IPS-11a (cell line): ENCODE results near the gene GABRQ.
A peak's percentile ranks its signal among the peaks of the same experiment; 100 is the strongest.

Experiments
- H3K4me3 ChIP-seq: one replicate; pipeline ENCODE4 v1.5.1; 2013; ENCODE audit warnings: low read depth, low read length, control low read depth

The GABRQ gene

DNA sequence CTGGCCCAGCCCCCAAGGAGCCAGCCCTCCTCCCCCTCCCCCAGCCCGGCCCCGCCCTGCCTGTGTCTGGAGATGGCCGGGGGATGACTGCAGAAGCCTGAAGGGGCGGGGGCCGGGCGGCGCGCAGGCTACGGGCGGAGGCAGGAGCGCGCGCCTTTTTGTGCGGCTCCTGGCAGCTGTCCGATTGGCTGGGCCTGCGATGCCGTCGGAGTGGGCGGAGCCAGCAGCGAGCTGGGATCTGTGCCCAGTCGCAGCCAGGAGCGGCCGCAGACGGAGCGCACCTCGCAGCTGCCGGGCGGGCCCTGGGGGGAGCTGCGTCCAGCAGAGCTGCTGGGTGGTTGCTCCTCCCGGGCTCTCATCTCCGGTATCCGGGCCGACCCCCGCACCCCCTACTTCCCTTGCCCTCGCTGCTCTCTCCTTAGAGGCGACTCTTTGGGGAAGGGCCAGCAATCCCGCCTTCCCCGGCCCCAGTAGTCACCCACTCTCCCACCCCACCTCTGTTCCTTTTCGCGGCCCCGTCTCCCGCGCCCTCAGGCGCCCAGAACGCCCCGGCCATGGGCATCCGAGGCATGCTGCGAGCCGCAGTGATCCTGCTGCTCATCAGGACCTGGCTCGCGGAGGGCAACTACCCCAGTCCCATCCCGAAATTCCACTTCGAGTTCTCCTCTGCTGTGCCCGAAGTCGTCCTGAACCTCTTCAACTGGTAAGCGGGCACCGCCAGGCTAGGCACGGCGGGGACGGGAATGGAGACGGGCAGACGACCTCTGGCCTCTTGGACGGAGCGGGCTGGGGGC is at the start of gene GABRQ:
Gene GABRQ (plus strand): TSS at position 247 of the 794 bp plus-strand sequence. CDS start 308 bp downstream, at position 555.
- peak within 1 kb of the TSS; percentile 43 for H3K4me3 ChIP-seq

GRCh38 chrX:152588206-152588605 is 49.5 kb upstream of the GABRQ start:
- no peak overlapping the region for H3K4me3 ChIP-seq

DNA sequence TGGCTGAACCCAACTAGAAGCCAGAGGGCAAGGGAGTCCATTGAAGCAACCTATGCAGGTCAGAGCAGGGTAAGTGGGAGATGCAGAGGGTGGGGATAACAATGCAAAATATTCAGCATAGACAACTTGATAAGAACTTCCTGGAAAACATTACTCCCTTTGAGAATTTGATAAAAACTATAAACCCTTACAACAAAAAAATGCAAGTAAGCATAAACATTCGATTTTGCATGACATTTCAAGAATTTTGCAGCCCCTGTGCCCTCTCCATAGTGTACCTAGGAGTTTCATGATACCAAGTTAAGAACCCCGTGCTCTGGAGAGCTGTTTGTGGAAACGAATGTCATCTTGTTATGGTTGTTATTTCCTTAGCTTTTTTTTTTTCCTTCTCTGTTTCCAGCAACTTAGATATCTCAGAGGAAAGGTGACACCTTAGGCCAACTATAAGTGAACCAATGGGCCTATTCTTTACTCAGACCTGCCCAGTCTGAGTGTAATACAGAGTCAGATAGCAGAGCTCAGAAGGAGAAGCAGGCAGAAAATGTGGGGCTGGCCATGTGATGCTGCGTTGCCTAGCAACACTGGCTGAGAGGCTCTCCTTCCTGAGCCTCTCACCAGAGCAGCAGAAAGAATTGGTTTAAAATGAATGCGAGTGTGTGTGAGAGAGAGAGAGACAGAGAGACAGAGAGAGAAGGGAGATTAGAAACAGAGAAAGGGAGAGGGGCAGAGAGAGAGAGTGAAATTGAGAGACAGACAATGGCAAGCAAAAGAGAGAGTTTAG is 36.7 kb upstream of the GABRQ start:
- H3K4me3 ChIP-seq: no peak overlapping the region

GRCh38 chrX:152601848-152602616 is 35.7 kb upstream of the GABRQ start:
- H3K4me3 ChIP-seq: no peak overlapping the region

DNA sequence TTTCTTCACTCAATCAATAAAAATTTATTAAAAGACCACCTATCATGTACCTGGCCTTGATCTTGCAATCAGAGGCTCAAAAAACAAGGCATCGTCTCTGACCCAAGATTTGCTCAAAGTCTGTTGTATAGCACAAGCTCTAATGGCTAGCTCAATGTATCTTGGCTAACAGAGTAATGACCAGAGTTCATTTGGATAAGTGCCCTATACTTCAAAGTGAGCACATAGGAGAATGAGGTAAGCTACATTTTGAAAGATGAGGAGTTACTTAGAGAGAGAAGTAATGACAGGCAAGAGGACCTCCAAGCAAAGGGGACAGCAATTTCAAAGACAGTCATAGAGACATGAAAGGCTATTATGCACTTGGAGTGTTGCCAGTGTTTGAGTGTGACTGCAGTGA is 22.9 kb upstream of the GABRQ start:
- no peak overlapping the region for H3K4me3 ChIP-seq

DNA sequence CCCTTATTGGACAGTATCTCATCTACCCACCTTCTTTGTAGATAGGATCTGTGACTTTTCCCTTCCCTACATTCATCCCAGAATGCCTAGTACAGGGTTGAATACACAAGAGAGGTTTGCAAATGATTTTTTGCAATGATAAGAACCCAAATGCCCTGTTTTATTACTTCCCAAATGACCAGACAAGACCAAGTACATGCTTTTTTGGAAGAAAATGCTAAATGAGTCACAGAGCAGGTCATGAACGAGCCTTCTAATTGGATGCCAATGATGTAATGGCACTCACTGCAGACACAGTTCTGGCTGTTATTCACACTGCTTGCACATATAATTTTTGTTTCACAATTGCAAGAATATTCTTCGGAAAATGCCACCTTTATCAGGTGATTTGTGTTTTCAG is 17.8 kb upstream of the GABRQ start:
- H3K4me3 ChIP-seq: no peak overlapping the region

DNA sequence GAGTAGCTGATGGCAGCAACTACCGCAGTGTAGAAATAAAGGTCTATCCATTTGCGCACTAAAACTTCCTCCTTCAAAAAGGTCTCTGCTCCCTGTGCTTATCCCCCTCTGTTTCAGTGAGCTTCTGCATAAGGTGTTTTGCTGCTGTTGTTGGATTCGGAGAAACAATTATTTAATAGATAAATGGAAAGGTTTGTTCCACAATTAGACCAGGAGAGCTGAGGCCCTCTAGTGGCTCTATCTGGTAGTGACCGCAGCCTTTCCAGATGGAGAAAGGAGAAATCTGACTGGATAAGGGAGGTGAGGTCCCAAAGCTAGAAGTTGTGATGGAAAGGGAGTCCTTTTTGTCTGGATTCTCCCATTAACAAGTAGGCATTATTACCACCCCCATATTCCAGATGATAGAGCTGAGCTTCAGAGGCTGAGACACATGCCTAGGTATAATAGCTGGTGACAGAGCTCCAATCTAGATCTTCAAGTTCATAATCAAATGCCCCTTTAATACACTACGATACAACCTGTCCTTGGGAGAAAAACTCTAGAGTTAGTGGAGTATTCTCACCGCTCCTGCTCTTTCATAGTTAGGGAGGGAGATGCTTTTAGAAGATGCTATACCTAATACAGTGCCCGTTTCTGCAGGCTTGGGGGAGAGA is 5.1 kb upstream of the GABRQ start:
- H3K4me3 ChIP-seq: no peak overlapping the region

DNA sequence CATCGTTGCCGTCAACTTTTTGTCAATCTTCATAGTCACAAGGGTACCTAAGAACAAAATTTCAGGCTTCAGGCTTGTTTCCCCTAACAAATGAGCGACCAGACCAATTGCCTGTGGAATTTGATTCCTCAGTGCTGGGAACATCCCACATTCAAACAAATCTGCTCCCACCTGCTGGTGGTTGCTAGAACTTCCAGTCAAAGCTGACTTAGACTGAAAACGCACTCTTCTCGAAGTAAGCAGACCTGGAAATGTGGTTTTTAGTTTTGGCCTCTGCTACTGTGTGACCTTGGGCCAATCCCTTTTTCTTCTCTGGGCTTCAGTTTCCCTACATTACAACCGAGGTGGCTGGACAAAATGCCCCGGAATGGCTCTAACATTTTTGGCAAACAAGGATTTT is 1.8 kb upstream of the GABRQ start:
- no peak overlapping the region for H3K4me3 ChIP-seq

- peak overlapping the region; percentile 43 for H3K4me3 ChIP-seq
Observed at GRCh38 chrX:152638443-152638904, 779 bp downstream of the GABRQ start.

GRCh38 chrX:152639426-152639825 is 1.7 kb downstream of the GABRQ start:
- no peak overlapping the region for H3K4me3 ChIP-seq

GRCh38 chrX:152640034-152640818 is 2.5 kb downstream of the GABRQ start:
- no peak overlapping the region for H3K4me3 ChIP-seq

DNA sequence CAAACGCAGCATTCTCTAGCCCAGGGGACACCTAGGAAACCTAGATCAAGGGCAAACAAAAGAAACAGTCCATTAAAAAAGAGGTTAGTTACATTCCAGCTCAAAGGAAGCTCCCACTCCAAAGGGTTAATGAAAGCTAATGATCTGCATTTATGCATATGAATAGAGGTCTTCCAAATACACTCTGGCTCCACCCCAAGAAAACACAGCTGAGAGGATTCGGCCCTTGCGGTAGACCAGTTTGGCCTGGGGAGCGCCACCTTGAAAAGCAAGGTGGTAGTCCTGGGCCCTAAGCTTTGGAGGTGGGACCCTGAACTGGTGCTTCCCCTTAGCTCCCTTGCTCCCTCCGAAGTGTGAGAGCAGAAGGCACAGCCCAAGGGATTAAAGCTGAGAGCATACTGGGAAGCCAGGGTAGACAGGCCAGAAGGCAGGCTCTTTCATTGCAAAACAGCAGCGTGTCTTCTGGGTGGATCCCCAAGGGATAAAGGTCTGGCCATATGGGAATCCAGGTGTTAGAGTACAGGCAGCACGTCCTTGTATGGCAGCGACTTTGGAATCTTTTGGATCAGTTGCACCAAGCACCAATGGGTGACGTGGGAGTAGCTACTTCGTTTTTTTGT is 3.7 kb downstream of the GABRQ start:
- H3K4me3 ChIP-seq: no peak overlapping the region

- no peak overlapping the region for H3K4me3 ChIP-seq
Observed at GRCh38 chrX:152641996-152642395, 4.3 kb downstream of the GABRQ start.

DNA sequence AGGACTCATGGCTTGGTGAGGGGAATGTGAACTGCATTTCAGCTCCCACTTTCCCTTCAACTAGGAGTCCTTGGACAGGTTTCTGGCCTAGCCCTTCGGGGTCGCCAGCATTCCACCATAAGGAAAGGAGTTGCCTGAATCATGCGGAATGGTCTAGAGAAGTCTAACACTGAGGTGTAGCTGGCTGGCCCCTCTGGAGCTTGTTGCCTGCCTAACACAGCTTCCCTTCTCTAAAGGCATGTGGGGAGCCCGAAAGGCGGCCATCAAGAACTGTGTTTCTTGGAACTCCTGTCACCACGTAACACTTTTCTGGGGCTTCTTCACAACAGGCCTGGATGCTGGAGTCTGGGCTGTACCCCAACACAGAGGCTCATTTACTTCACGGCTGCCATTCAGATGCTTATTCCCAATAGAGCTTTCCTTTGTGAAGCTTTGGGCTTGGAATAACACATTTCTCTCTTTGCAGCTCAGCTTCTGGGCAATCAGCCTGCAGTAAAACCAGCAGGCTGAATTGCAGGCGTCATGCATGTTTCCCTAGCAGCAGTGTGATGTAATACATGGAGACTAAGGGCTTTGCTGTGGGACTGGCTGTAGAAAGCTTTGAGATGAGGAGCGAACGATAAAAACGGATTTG is 5.4 kb downstream of the GABRQ start:
- no peak overlapping the region for H3K4me3 ChIP-seq

GRCh38 chrX:152646961-152647360 is 9.3 kb downstream of the GABRQ start:
- H3K4me3 ChIP-seq: no peak overlapping the region

- H3K4me3 ChIP-seq: no peak overlapping the region
Observed at GRCh38 chrX:152647978-152648377, 10.3 kb downstream of the GABRQ start.

DNA sequence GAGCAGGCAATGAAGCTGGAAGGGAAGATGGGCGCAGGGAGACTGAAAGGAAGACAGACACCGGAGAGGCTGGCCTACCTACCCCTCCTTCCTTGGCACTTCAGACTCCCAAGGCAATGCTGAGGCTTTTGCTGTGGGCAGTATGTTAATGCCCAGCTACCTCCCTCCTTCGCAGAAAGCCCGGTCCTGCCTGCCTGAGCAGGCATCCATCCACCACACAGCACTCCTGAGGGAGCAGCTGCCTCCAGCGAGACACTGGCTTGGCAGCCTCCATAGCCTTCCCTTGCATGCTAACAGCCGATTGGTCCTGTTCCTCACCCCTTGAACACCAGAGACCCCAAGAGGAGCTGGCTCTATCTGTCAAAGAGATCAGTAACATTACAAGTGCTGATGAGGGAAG is 14.4 kb downstream of the GABRQ start:
- no peak overlapping the region for H3K4me3 ChIP-seq

DNA sequence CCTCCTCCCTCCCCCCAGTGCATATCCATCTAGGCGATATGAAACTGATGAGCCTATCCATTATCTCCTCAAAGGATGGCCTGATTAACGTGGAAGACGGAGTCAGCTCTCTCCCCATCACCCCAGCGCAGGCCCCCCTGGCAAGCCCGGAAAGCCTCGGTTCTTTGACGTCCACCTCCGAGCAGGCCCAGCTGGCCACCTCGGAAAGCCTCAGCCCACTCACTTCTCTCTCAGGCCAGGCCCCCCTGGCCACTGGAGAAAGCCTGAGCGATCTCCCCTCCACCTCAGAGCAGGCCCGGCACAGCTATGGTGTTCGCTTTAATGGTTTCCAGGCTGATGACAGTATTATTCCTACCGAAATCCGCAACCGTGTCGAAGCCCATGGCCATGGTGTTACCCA is 14.8 kb downstream of the GABRQ start:
- no peak overlapping the region for H3K4me3 ChIP-seq

GRCh38 chrX:152656087-152656486 is 18.4 kb downstream of the GABRQ start:
- no peak overlapping the region for H3K4me3 ChIP-seq
